GM20431 (cell line): ENCODE results near the gene NDST1.

Experiments used
- in situ Hi-C: fragments of 300-500 bp; cut with MseI, MboI; formaldehyde crosslinking; loops from one replicate; pipeline ENCODE4 v1.15.0; 2020; ENCODE audit warnings: low sequenced_read_pairs; ENCODE audit not compliant: unreplicated experiment

The NDST1 gene

GRCh38 chr5:150577378-150578139 lies 69.6 kb downstream of the NDST1 start:
- in situ Hi-C loops = no loop called here

GRCh38 chr5:150578781-150579461 lies 71.0 kb downstream of the NDST1 start:
- in situ Hi-C loops = no loop called here

- in situ Hi-C loops = no loop called here
These were observed 71.8 kb downstream of the NDST1 start for GRCh38 chr5:150579462-150580400.

- in situ Hi-C loops = no loop called here
These were observed 73.0 kb downstream of the NDST1 start for GRCh38 chr5:150580917-150581316.

- in situ Hi-C loops = no loop called here
These were observed 74.5 kb downstream of the NDST1 start for GRCh38 chr5:150582241-150583109.

GRCh38 chr5:150583541-150584225 lies 75.8 kb downstream of the NDST1 start:
- in situ Hi-C loops = no loop called here

- in situ Hi-C loops = no loop called here
These were observed 76.8 kb downstream of the NDST1 start for GRCh38 chr5:150584556-150585335.

GRCh38 chr5:150585781-150586341 lies 77.9 kb downstream of the NDST1 start:
- in situ Hi-C loops = no loop called here

GRCh38 chr5:150587016-150587415 lies 79.1 kb downstream of the NDST1 start:
- in situ Hi-C loops = no loop called here

GRCh38 chr5:150587856-150588595 lies 80.1 kb downstream of the NDST1 start:
- in situ Hi-C loops = no loop called here

- in situ Hi-C loops = no loop called here
These were observed 80.6 kb downstream of the NDST1 start for GRCh38 chr5:150588596-150588890.

- in situ Hi-C loops = no loop called here
These were observed 82.1 kb downstream of the NDST1 start for GRCh38 chr5:150589862-150590601.

GRCh38 chr5:150590979-150591695 lies 83.2 kb downstream of the NDST1 start:
- in situ Hi-C loops = no loop called here

GRCh38 chr5:150593593-150593992 lies 85.7 kb downstream of the NDST1 start:
- in situ Hi-C loops = no loop called here

- in situ Hi-C loops = no loop called here
These were observed 86.1 kb downstream of the NDST1 start for GRCh38 chr5:150593996-150594395.

- in situ Hi-C loops = no loop called here
These were observed 87.6 kb downstream of the NDST1 start for GRCh38 chr5:150595466-150596031.
